Occipital lobe (tissue), 2 donors: ENCODE results near the gene DIS3. TPM values are rescaled to one million over a fixed set of nuclear protein-coding genes. Genes with fewer than 3 reads are reported as not detected.
A peak's percentile ranks its signal among the peaks of the same experiment; 100 is the strongest.
"Not testable (repeated sequence)": the region's sequence is repeated elsewhere in the genome, so short reads cannot be mapped to it uniquely, and the experiment has no call there.

Source experiments
- DNase-seq: peaks from one replicate; lab custom pipeline; 2025; lab: John Stamatoyannopoulos, UW
- total RNA-seq: library from RNA; depleted of rRNA; stranded (reverse); fragments of >200 nt; gene quantifications from one replicate; pipeline ENCODE4 v1.2.3, GENCODE V29; 2014

Gene DIS3
- 45.1 TPM for total RNA-seq

- peak; percentile 98 for DNase-seq
These were observed at the start of gene DIS3, which contains the start of gene PIBF1 for GRCh38 chr13:72781451-72782439. Gene DIS3, minus strand, starts transcription at chr13:72781900. Its CDS starts 68 bp downstream, at chr13:72781832. Gene PIBF1, plus strand, starts transcription at chr13:72782133. Its CDS starts 1,337 bp downstream, at chr13:72783470.

- DNase-seq, result no peak
These were observed 42.0 kb upstream of the DIS3 start for GRCh38 chr13:72823724-72824123.

GRCh38 chr13:72823081-72823480, 41.4 kb upstream of the DIS3 start:
- no peak for DNase-seq

GRCh38 chr13:72820898-72821279, 39.2 kb upstream of the DIS3 start:
- DNase-seq, result no peak

- no peak for DNase-seq
These were observed 38.6 kb upstream of the DIS3 start for GRCh38 chr13:72820156-72820897.

- DNase-seq, result no peak
These were observed 27.3 kb upstream of the DIS3 start for GRCh38 chr13:72808917-72809500.

GRCh38 chr13:72806514-72806913, 24.8 kb upstream of the DIS3 start:
- not testable (repeated sequence) for DNase-seq

GRCh38 chr13:72805676-72806346, 24.1 kb upstream of the DIS3 start:
- no peak for DNase-seq

- no peak for DNase-seq
These were observed 22.6 kb upstream of the DIS3 start for GRCh38 chr13:72804301-72804700.

- DNase-seq, result no peak
These were observed 17.1 kb upstream of the DIS3 start for GRCh38 chr13:72798817-72799216.

- no peak for DNase-seq
These were observed 10.9 kb upstream of the DIS3 start for GRCh38 chr13:72792640-72793039.

- no peak for DNase-seq
These were observed 7.1 kb upstream of the DIS3 start for GRCh38 chr13:72788831-72789230.

- not testable (repeated sequence) for DNase-seq
These were observed 3.0 kb upstream of the DIS3 start for GRCh38 chr13:72784679-72785078.

GRCh38 chr13:72782717-72783116, 1.0 kb upstream of the DIS3 start:
- DNase-seq, result no peak

- DNase-seq, result no peak
These were observed 7.7 kb downstream of the DIS3 start for GRCh38 chr13:72774019-72774418.

- no peak for DNase-seq
These were observed 18.3 kb downstream of the DIS3 start for GRCh38 chr13:72763411-72763810.

GRCh38 chr13:72760189-72760588, 21.5 kb downstream of the DIS3 start:
- DNase-seq, result no peak

- DNase-seq, result no peak
These were observed 23.7 kb downstream of the DIS3 start for GRCh38 chr13:72757792-72758535.

- no peak for DNase-seq
These were observed 27.6 kb downstream of the DIS3 start for GRCh38 chr13:72754111-72754510.

GRCh38 chr13:72751220-72751619, 30.5 kb downstream of the DIS3 start:
- no peak for DNase-seq

GRCh38 chr13:72745260-72745659, 36.4 kb downstream of the DIS3 start:
- DNase-seq, result no peak
